ENCODE data around the gene PPP1R16B.

PPP1R16B gene

DNA sequence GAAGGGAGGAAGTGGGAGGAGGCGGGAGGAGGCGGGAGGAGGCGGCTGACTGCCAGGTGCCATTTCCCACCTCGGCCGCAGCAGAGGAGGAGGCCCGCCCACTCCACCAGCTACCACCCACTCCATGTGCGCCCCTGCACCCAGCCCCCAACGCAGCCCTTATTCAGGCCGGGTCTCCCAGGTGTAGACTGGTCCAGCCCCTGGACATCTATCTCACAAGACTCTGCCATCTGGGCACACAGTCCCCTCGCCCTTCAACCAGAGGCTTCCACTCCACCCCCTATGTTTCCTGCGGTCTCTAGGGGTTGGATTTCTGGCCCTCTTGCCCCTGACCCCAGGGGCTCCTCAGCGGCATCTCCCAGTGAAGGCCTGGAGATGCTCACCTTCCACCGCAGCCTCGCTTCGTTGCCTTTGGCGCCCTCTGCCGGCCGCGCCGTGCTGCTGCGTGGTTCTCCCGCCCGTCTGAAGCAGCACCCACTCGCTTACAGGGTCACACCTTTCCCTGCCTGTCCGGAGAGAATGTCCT lies 88.1 kb downstream of the PPP1R16B start:
- H3K27ac ChIP-seq (ENCODE audit: low read length): peak overlapping the region; percentile 95
- H3K9ac ChIP-seq (ENCODE audit: low read length): peak overlapping the region; percentile 83
- peaks cover 60% of the 10 kb centered on the region for H3K4me1 ChIP-seq (ENCODE audit: low read length)
- TF ChIP-seq EZH2phosphoT487 (IDR thresholded peaks at IDR 0.05; ENCODE audit: low read depth) (no peak), CTCF (IDR thresholded peaks at IDR 0.05; ENCODE audit: low read depth, low read length) (peak; percentile 97)
- no peaks in the 10 kb centered on the region for H3K9me3 ChIP-seq (ENCODE audit: insufficient read depth, low read length)
- peak overlapping the region; percentile 78 for H3K4me2 ChIP-seq (ENCODE audit: low read length)
- no peaks in the 10 kb centered on the region for H3K27me3 ChIP-seq (ENCODE audit: low read depth, low read length)
- H3K79me2 ChIP-seq (ENCODE audit: low read length): peaks cover 96% of the 10 kb centered on the region
- no peak overlapping the region for H2AFZ ChIP-seq (ENCODE audit: low read depth, low read length)
- H4K20me1 ChIP-seq (ENCODE audit: insufficient read depth, low read length): peaks cover 13% of the 10 kb centered on the region
- H3K36me3 ChIP-seq (replicated peaks; ENCODE audit: low read depth, low read length): peaks cover 59% of the 10 kb centered on the region
- peak overlapping the region; percentile 51 for H3K4me3 ChIP-seq (ENCODE audit: low read length)

GRCh38 chr20:38894091-38894847 lies 88.8 kb downstream of the PPP1R16B start:
- Histone ChIP-seq H3K79me2 (ENCODE audit: low read length) (peaks cover 96% of the 10 kb centered on the region), H3K36me3 (replicated peaks; ENCODE audit: low read depth, low read length) (peaks cover 64% of the 10 kb centered on the region), H3K9ac (ENCODE audit: low read length) (peak overlapping the region; percentile 47; the same call in 1 of the 2 replicates), H4K20me1 (ENCODE audit: insufficient read depth, low read length) (peaks cover 15% of the 10 kb centered on the region), H3K27ac (ENCODE audit: low read length) (peak overlapping the region; percentile 95), H3K4me1 (ENCODE audit: low read length) (peaks cover 56% of the 10 kb centered on the region), H3K4me3 (ENCODE audit: low read length) (no peak overlapping the region), H3K9me3 (ENCODE audit: insufficient read depth, low read length) (no peaks in the 10 kb centered on the region), H2AFZ (ENCODE audit: low read depth, low read length) (no peak overlapping the region), H3K27me3 (ENCODE audit: low read depth, low read length) (no peaks in the 10 kb centered on the region), H3K4me2 (ENCODE audit: low read length) (peak overlapping the region; percentile 25)
- TF ChIP-seq CTCF (IDR thresholded peaks at IDR 0.05; ENCODE audit: low read depth, low read length): no peak

DNA sequence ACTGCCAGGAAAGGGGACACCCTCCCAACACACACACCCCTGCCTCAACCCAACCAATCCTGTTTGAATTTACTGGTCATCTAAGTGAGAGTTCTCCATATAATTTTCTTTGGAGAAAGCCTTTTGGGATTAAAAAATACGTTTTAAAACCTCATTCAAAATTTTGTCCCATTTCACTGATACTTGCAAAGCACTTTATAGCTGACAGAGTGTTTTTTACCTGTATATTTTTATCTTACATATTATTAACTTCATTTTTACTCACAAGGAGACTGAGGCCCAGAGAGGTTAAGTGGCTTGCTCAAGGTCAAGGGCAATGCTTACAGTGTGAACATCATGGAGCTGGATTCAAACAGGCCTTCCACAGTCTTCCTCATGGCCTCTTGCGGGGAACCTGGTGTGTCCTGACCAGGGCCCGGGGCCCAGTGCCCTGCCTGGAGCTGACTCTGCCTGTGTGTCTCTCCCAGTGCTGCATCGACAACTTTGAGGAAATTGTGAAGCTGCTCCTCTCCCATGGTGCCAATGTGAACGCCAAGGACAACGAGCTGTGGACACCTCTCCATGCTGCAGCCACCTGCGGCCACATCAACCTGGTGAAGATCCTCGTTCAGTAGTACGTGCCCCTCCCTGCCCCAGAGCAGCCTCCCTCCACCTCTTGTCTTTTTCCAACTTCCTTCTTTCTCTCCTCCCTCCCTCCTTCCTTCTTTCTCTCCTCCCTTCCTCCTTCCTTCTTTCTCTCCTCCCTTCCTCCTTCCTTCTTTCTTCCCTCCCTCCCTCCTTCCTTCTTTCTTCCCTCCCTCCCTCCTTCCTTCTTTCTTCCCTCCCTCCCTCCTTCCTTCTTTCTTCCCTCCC lies 89.8 kb downstream of the PPP1R16B start:
- no peak overlapping the region for H3K4me2 ChIP-seq (ENCODE audit: low read length)
- no peak for TF ChIP-seq CTCF (IDR thresholded peaks at IDR 0.05; ENCODE audit: low read depth, low read length)
- TF ChIP-seq EZH2phosphoT487 (IDR thresholded peaks at IDR 0.05; ENCODE audit: low read depth): no peak
- H3K4me1 ChIP-seq (ENCODE audit: low read length): peaks cover 45% of the 10 kb centered on the region
- H3K9ac ChIP-seq (ENCODE audit: low read length): no peak overlapping the region
- H3K79me2 ChIP-seq (ENCODE audit: low read length): peaks cover 93% of the 10 kb centered on the region
- H2AFZ ChIP-seq (ENCODE audit: low read depth, low read length): no peak overlapping the region
- H3K27ac ChIP-seq (ENCODE audit: low read length): peak overlapping the region; percentile 95; the same call in 1 of the 2 replicates
- no peak overlapping the region for H3K4me3 ChIP-seq (ENCODE audit: low read length)
- H3K27me3 ChIP-seq (ENCODE audit: low read depth, low read length): no peaks in the 10 kb centered on the region
- no peaks in the 10 kb centered on the region for H3K9me3 ChIP-seq (ENCODE audit: insufficient read depth, low read length)
- H3K36me3 ChIP-seq (replicated peaks; ENCODE audit: low read depth, low read length): peaks cover 63% of the 10 kb centered on the region
- H4K20me1 ChIP-seq (ENCODE audit: insufficient read depth, low read length): peaks cover 20% of the 10 kb centered on the region
